Measurements from ENCODE around the gene UGCG. TPM values are rescaled to one million over a fixed set of nuclear protein-coding genes. Genes with fewer than 3 reads are reported as not detected.

Gene UGCG
- total RNA-seq, 1 donor from 2014 or later, result 13.5 TPM

- intact Hi-C loops (cut with micrococcal nuclease), result no loop called here
- ATAC-seq, result no peak
- no peak for DNase-seq
Measured at GRCh38 chr9:111966861-111967291, 70.3 kb downstream of the UGCG start.

DNA sequence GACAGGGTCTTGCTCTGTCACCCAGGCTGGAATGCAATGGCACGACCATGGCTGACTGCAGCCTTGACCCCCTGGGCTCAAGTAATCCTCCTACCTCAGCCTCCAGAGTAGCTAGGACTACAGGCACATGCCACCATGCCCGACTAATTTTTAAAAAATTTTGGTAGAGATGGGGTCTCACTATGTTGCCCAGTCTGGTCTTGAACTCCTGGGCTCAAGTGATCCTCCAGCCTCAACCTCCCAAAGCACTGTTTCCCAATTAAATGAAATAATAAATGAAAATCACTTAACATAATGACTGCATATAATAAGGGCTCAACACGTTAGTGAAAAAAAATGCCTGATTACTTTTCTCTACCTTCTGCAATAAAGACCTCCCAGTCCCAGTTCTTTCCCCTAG is 71.0 kb downstream of the UGCG start:
- ATAC-seq (no peak), DNase-seq (no peak)
- intact Hi-C loops (cut with micrococcal nuclease), result no loop called here

- DNase-seq (no peak), ATAC-seq (no peak)
- intact Hi-C loops (cut with micrococcal nuclease), result no loop called here
Measured at GRCh38 chr9:111969061-111969460, 72.4 kb downstream of the UGCG start.

- intact Hi-C loops (cut with micrococcal nuclease), result no loop called here
- no peak for DNase-seq
- no peak for ATAC-seq
Measured at GRCh38 chr9:111969622-111970021, 73.0 kb downstream of the UGCG start.

GRCh38 chr9:111970827-111971226 is 74.2 kb downstream of the UGCG start:
- no peak for DNase-seq
- intact Hi-C loops (cut with micrococcal nuclease), result no loop called here
- ATAC-seq, result no peak

- ATAC-seq (no peak), DNase-seq (no peak)
- intact Hi-C loops (cut with micrococcal nuclease), result no loop called here
Measured at GRCh38 chr9:111974092-111974681, 77.6 kb downstream of the UGCG start.

- intact Hi-C loops (cut with micrococcal nuclease), result no loop called here
- ATAC-seq, result peak; percentile 80
- peak; percentile 49 for DNase-seq
Measured at GRCh38 chr9:111975709-111976108, 79.1 kb downstream of the UGCG start.

- intact Hi-C loops (cut with micrococcal nuclease), result no loop called here
Measured at GRCh38 chr9:111978616-111979015, 82.0 kb downstream of the UGCG start.

DNA sequence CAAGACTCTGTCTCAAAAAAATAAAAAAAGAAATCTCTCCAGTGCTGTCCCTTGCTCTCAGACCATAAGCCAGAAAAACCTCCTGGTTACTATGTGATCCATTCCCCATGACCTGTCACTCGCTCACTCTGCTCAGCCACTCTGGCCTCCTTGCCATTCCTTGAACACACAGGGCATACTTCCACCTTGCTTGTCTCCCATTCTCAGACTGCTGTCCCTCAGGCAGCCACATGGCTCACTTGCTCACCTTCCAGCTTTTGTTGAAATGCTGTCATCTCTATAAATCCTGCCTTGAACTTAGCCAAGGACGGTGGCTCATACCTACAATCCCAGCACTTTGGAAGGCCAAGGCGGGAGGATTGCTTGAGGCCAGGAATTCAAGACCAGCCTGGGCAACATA is 82.9 kb downstream of the UGCG start:
- intact Hi-C loops (cut with micrococcal nuclease), result no loop called here
- ATAC-seq (no peak), DNase-seq (no peak)

More at GRCh38 chr9:111978616-111979015, 82.0 kb downstream of the UGCG start:
- DNase-seq (no peak), ATAC-seq (no peak)

- ATAC-seq (no peak), DNase-seq (no peak)
- intact Hi-C loops (cut with micrococcal nuclease), result no loop called here
Measured at GRCh38 chr9:111980398-111980797, 83.8 kb downstream of the UGCG start.

DNA sequence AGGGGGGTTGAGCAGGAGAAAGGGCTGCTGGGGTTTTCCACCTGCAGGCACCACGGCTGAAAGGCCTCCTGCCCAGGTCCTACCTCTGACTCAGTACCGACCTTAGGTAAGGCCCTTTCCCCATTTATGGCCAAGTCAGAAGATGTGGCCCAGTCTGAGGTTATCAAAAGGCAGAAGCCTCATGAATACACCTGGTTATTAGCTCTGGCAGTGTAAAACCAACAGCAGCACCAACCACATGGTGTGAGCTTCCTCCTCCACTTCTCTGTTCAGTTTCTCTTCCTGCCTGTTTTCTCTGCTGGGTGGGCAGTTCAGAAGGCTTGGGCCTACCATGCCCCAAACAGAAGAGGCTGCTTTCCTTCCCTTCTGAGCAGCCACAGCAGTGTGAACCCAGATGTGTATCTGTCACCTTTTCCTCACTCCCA is 86.9 kb downstream of the UGCG start:
- intact Hi-C loops (cut with micrococcal nuclease), result no loop called here
- ATAC-seq (no peak), DNase-seq (no peak)

DNA sequence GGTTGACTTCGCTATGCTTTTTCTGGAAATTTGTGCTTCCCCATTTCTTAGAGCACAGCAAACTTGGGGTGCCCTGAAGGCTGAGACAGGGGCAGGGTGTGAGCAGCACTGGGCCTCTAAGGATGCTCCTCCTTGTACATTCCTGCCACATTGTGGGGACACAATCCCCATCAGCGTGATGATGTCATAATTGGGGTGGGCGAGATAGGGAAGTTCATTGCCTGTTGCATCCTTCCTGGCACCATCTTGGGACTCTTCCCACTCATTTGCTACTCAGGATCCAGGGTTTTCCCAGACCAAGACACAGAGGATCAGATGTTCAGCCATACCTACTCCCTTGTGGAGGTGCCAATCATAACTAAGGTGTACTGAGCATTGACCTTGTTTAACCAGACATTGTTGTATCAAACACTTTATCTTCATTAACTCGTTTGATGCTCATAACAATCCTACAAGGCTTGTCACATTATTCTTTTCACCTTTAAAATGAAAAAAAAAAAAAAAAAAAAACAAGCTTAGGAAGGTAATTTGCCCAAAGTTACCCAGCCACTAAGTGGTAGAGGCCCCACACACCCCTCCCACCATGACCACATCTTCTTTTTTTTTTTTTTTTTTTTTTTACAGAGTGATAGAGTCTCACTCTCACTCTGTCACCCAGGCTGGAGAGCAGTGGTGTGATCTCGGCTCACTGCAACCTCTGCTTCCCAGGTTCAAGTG is 87.6 kb downstream of the UGCG start:
- DNase-seq (no peak), ATAC-seq (no peak)
- intact Hi-C loops (cut with micrococcal nuclease), result no loop called here

Small RNA genes lying within 50 kb of the gene (microRNA-seq; reads per million reads assigned to microRNA genes)
- not detected for gene MIR4668 (ENCODE audit: borderline number of aligned reads)

Other genes starting within 250 kb of the UGCG start
- gene GNG10, start 235.2 kb upstream of the UGCG start, total RNA-seq, result 26.6 TPM
- gene SHOC1, start 101.9 kb upstream of the UGCG start, total RNA-seq, result not detected